Nucleus accumbens (tissue), 56 donors: ENCODE data around the gene BLNK.
"Not testable (repeated sequence)": the region's sequence is repeated elsewhere in the genome, so short reads cannot be mapped to it uniquely, and the experiment has no call there.

Source experiments
- DNase-seq, 56 donors: peaks; one replicate each; lab custom pipeline; 2025; lab: John Stamatoyannopoulos, UW

Gene BLNK

DNA sequence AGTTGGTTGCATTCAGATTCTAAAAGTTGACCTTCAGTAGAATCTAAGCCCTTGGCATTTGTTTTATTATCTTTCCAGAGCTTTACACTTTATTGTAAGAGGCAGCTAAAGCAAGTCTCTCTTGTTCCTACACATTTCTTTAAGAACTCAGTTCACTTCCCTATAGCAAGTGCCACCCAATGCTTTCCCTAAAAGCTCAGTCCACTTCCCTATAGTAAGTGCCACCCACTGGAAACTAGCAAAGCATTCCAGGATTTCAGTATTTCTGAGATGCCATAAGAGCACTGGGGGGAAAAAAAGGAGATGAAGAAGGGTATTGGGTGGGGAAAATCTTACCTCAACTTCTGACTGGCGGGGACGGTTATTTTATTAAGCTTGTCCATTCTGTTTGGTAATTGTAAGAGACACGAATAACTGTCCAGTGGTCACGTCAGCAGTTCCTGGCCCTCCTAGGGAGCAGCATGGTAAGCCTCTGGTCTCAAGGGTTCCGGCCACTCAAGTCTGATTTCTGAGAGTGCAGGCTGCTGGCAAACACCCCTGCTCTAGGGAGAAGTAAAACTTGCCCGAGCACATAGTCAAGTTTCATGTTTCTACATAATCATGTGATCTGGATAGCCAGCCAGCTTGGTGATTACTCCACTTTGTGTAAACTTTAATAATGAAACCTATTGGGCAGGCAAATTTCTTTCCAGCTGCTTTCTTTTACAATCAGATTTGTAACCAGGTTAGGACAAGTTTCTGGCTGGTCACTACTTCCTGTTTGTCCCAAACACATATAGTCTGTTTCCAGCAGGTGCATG lies at the start of gene BLNK:
Gene BLNK (minus strand): TSS at position 554 of the 800 bp plus-strand sequence. CDS start 171 bp downstream, at position 383.
- DNase-seq, result peak in 9 of 56 donors; percentile 6 to 19 (median 11)

DNA sequence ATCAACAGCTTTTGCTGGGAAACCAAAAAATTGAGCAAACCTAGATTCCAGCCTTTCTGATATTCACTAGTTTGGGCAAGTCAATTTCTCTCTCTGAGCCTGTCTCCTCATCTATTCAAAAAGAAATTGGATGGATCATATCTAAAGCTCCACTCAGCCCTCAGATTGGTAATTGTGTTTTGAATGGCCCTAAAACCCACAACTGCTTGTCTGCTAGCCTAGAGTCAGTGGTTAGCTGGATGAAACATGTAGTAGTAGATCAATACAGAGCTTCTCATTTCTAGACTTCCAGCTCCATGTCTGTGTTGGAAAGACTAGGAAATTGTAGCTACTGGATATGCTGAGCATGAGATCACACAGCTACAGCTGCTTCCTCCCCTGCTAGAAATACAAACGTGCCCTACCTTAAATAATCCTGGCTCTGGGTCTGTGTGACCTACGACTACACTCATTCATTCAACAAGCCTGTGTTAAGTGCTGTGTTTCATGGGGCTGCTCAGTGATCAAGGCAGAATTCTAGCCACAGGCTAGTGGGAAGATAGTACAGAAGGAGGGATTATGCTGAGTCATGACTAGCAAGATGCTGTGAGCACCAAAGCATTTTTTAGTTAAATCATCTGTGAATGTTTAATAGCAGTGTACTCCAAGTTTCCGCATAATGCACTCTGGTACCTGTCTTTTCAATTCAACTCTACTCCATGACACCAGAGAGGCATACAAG lies 48.5 kb upstream of the BLNK start:
- no peak for DNase-seq

- DNase-seq, result no peak
These were observed 45.9 kb upstream of the BLNK start for GRCh38 chr10:96317067-96317833.

GRCh38 chr10:96313344-96313743 lies 42.0 kb upstream of the BLNK start:
- DNase-seq, result no peak

GRCh38 chr10:96311180-96311715 lies 39.9 kb upstream of the BLNK start:
- no peak for DNase-seq

DNA sequence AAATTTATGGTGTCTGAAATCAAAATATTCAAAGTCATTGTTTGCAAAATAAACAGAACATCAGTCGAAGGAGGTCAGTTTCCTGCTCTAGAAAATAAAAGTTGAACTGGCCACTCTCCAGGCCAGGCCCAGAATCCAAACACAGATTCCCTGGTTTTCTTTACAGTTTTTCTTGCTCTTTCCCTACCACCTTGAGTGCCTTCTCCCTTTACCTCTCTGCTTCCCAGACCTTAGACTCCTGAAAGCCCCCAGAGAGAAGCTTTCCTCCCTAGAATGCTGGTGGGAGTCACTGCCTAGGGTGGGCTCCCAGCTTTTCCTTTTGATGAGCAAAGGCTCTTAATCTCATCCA lies 38.9 kb upstream of the BLNK start:
- DNase-seq, result no peak

GRCh38 chr10:96309628-96310320 lies 38.4 kb upstream of the BLNK start:
- no peak for DNase-seq

DNA sequence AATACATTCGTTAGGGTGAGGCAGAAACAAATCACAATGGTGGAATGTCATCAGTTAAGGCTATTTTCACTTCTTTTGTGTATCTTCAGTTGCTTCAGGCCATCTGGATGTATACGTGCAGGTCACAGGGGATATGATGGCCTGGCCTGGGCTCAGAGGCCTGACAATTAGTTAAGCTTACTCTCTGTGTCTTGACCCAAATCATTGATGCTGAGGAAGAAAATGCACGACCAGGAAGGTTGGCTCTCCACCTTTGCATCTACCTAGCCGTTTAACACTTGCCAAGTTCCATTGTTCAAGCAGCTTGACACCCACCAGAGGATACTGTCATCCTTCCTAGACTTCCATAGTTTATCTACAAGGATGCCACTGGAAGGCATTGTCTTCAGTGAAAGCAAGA lies 37.5 kb upstream of the BLNK start:
- not testable (repeated sequence) for DNase-seq

- peak in 21 of 56 donors; percentile 3 to 36 (median 10) for DNase-seq
These were observed 35.1 kb upstream of the BLNK start for GRCh38 chr10:96306516-96306915.

DNA sequence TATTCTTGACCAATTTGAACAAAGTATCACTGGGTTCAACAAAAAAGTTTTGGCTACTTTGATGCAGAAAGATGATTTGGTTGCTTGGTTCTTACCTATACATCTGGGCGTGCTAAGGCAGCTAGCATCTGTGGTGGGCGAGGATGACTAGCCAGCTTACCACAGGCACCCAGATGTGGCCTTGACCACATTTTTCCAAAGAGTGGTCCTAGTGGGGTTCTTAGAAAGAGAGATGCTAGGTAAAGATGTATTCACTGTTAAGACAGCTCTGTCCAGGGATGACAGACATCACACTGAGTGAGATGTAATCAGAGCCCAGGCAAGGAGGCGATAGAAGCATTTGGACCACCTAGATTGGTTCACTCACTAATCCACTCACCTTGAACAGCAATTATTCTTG lies 33.6 kb upstream of the BLNK start:
- no peak for DNase-seq

GRCh38 chr10:96304230-96304629 lies 32.9 kb upstream of the BLNK start, which contains the start of gene DNTT:
TSS of gene DNTT (plus strand) at chr10:96304434. CDS start at chr10:96304498, 64 bp downstream.
- DNase-seq, result no peak

GRCh38 chr10:96301616-96302015 lies 30.2 kb upstream of the BLNK start:
- no peak for DNase-seq

GRCh38 chr10:96299383-96299782 lies 28.0 kb upstream of the BLNK start:
- DNase-seq, result no peak

- no peak for DNase-seq
These were observed 27.0 kb upstream of the BLNK start for GRCh38 chr10:96298362-96298761.

- DNase-seq, result no peak
These were observed 26.1 kb upstream of the BLNK start for GRCh38 chr10:96297486-96297885.

GRCh38 chr10:96295475-96295874 lies 24.1 kb upstream of the BLNK start:
- DNase-seq, result no peak

DNA sequence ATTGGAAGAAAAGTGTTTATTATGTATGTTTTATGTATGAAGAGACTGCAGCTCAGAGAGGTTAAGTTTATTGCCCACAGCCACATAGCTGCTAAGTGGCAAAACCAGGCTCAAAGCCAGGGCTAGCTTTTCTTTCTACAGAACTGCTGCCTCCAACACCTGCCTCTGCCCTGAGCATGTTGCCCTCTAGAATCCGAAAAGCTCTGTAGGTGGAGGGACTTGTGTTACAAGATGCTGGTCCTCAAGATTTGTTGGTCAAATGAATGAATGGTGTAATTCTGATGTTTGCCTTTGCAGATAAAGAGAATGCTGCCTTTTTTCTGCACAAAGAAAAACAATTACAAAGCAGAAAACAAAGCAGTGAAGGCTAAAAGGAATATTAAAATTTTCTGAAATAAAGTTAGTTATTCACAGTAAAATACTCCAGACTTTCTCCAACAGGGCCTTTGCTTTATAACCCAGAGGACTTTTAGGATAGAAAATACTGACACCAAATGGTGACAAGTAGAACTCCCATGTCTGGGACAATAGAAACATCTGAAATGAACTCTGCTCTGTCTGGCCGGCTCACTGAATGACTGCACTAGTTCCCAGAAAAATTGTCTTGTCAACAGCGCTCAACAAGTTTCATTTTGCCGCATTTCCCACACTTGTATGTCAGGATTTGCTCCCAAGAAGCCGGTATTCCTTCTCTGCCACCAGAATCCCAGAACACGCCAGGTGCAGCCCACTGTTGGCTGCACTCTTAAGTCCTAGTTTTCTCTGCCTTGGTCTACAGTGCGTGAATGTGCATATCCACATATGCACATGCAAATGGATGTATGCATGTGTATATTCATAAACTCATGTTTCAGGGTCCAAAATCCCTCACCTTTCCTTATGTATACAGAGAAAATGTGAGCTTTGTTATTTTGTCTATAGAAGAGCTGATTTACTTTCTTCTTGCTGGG lies 21.9 kb upstream of the BLNK start:
- peak in 7 of 56 donors; percentile 2 to 16 (median 9) for DNase-seq

GRCh38 chr10:96290368-96291133 lies 19.2 kb upstream of the BLNK start:
- no peak for DNase-seq
